GM12873 (cell line): ENCODE measurements around the gene PTPRZ1.

ENCODE experiments used
- CTCF ChIP-seq: IDR thresholded peaks from 2 replicates; pipeline ENCODE4 v1.5.1; 2012; ENCODE audit warnings: low read depth, mild to moderate bottlenecking, moderate library complexity, low read length, control low read depth; ENCODE audit not compliant: insufficient read depth; ENCODE audit errors: missing control alignments

Gene PTPRZ1

GRCh38 chr7:121954803-121955202 lies 81.8 kb downstream of the PTPRZ1 start:
- TF ChIP-seq CTCF: no peak

GRCh38 chr7:121957626-121958025 lies 84.7 kb downstream of the PTPRZ1 start:
- no peak for TF ChIP-seq CTCF

- TF ChIP-seq CTCF: no peak
Measured at GRCh38 chr7:121960678-121961077, 87.7 kb downstream of the PTPRZ1 start.

- TF ChIP-seq CTCF: no peak
Measured at GRCh38 chr7:121961089-121961867, 88.3 kb downstream of the PTPRZ1 start.

- no peak for TF ChIP-seq CTCF
Measured at GRCh38 chr7:121966276-121966934, 93.4 kb downstream of the PTPRZ1 start.

GRCh38 chr7:121966935-121967332 lies 94.0 kb downstream of the PTPRZ1 start:
- no peak for TF ChIP-seq CTCF

- no peak for TF ChIP-seq CTCF
Measured at GRCh38 chr7:121985476-121986030, 112.6 kb downstream of the PTPRZ1 start.
